ENCODE data around the gene TRIM54.

DNA sequence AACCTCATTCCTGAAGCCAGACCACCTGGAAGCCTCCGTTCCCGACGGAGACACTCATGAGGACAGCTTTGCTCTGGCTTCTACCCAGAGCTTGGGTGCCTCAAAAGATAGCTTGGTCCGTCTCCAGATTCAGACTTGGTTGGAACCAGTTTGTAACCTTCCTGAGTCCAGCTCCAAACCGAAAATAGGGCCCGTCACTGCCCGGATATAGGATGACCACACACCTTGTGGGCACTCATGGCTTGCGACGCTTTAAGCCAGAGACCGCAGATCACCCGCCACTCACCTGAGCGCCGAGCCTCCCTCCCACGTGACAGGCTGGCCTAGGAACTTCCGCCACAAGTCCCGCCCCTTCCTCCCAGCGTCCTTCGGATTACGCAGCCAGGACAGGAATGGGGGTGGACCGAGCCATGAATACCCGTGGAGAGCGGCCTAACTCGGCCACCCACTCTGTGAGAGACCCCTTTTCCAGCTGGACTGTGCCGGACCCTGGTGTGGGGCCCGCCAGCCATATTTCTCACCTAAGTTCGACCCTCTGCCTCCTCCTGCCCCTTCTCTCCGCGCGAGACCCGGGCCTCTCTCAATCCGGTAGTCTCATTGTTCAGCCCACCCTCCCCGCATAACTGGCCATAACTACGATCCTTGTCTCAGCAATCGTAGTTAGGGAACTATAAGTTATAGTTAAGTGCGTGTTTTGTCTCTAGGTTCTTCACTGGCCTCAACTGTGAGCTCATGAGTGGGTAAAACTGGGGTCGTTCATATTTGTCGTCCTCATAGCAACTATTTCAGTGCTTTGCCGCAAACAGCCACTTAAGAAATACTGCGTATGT lies 40.8 kb downstream of the TRIM54 start, which contains the start of gene MPV17:
- peak; percentile 97 for TF ChIP-seq POLR2AphosphoS5 (IDR thresholded peaks at IDR 0.05; ENCODE audit: borderline replicate concordance, low read depth, low read length)
- no peak for TF ChIP-seq EZH2 (IDR thresholded peaks at IDR 0.05)

Measured in SK-N-MC (cell line).